Fibroblast of upper back skin (primary cell): ENCODE results near the gene CHPT1.

ENCODE experiments used
- DNase-seq: peaks from one replicate; pipeline ENCODE4 v3.0.0-alpha.2; 2013

The CHPT1 gene

GRCh38 chr12:101686176-101686575 lies 11.3 kb upstream of the CHPT1 start:
- DNase-seq, result no peak

- no peak for DNase-seq
Observed at GRCh38 chr12:101690544-101691098, 6.8 kb upstream of the CHPT1 start.

- no peak for DNase-seq
Observed at GRCh38 chr12:101691503-101692096, 5.8 kb upstream of the CHPT1 start.

GRCh38 chr12:101694297-101694848 lies 3.1 kb upstream of the CHPT1 start:
- no peak for DNase-seq

- DNase-seq, result no peak
Observed at GRCh38 chr12:101694986-101695385, 2.5 kb upstream of the CHPT1 start.

- peak; percentile 15 for DNase-seq
Observed at GRCh38 chr12:101695706-101696105, 1.7 kb upstream of the CHPT1 start.

GRCh38 chr12:101696251-101697196 lies 916 bp upstream of the CHPT1 start:
- no peak for DNase-seq

- peak; percentile 11 for DNase-seq
Observed at GRCh38 chr12:101697930-101698799, 725 bp downstream of the CHPT1 start.

- DNase-seq, result no peak
Observed at GRCh38 chr12:101698800-101699347, 1.4 kb downstream of the CHPT1 start.

- DNase-seq, result no peak
Observed at GRCh38 chr12:101700299-101700820, 2.9 kb downstream of the CHPT1 start.

- DNase-seq, result no peak
Observed at GRCh38 chr12:101703487-101703886, 6.0 kb downstream of the CHPT1 start.

- no peak for DNase-seq
Observed at GRCh38 chr12:101706403-101706802, 9.0 kb downstream of the CHPT1 start.

GRCh38 chr12:101707131-101707782 lies 9.8 kb downstream of the CHPT1 start:
- DNase-seq, result no peak

- DNase-seq, result no peak
Observed at GRCh38 chr12:101710288-101710687, 12.8 kb downstream of the CHPT1 start.

GRCh38 chr12:101713059-101713682 lies 15.7 kb downstream of the CHPT1 start:
- no peak for DNase-seq

GRCh38 chr12:101713930-101714329 lies 16.5 kb downstream of the CHPT1 start:
- DNase-seq, result no peak

GRCh38 chr12:101714877-101715444 lies 17.5 kb downstream of the CHPT1 start:
- DNase-seq, result no peak

- DNase-seq, result peak; percentile 6
Observed at GRCh38 chr12:101719566-101719965, 22.1 kb downstream of the CHPT1 start.

- no peak for DNase-seq
Observed at GRCh38 chr12:101720118-101720517, 22.7 kb downstream of the CHPT1 start.

- DNase-seq, result no peak
Observed at GRCh38 chr12:101722392-101722791, 25.0 kb downstream of the CHPT1 start.

GRCh38 chr12:101727098-101727497 lies 29.7 kb downstream of the CHPT1 start:
- DNase-seq, result no peak
